ENCODE results near the gene NEURL3. TPM values are rescaled to one million over a fixed set of nuclear protein-coding genes. Genes with fewer than 3 reads are reported as not detected.
"Not testable (repeated sequence)": the region's sequence is repeated elsewhere in the genome, so short reads cannot be mapped to it uniquely, and the experiment has no call there.

NEURL3 gene
- total RNA-seq, 1 donor = not detected

DNA sequence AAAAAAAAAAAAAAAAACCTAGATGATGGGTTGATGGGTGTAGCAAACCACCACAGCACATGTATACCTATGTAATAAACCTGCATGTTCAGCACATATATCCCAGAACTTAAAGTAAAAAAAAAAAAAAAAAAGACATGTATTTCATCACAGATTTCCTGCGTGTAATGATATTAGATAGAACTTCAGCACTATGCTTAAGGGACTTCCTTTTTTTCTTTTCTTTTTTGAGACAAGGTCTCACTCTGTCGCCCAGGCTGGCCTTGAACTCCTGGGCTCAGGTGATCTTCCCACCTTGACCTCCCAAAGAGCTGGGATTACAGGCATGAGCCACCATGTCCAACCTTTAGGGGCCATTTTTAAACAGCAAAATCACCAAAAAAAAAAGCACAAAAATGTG, 42.0 kb downstream of the NEURL3 start:
- DNase-seq (ENCODE audit: low read depth) = no peak
- TF ChIP-seq, protein P1, sequence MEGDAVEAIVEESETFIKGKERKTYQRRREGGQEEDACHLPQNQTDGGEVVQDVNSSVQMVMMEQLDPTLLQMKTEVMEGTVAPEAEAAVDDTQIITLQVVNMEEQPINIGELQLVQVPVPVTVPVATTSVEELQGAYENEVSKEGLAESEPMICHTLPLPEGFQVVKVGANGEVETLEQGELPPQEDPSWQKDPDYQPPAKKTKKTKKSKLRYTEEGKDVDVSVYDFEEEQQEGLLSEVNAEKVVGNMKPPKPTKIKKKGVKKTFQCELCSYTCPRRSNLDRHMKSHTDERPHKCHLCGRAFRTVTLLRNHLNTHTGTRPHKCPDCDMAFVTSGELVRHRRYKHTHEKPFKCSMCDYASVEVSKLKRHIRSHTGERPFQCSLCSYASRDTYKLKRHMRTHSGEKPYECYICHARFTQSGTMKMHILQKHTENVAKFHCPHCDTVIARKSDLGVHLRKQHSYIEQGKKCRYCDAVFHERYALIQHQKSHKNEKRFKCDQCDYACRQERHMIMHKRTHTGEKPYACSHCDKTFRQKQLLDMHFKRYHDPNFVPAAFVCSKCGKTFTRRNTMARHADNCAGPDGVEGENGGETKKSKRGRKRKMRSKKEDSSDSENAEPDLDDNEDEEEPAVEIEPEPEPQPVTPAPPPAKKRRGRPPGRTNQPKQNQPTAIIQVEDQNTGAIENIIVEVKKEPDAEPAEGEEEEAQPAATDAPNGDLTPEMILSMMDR (IDR thresholded peaks at IDR 0.05; ENCODE audit: insufficient read depth, low read depth, low read length) = no peak

GRCh38 chr2:96461616-96462015, 43.5 kb downstream of the NEURL3 start:
- not testable (repeated sequence) for DNase-seq (ENCODE audit: low read depth); H3K4me3 ChIP-seq (ENCODE audit: low read depth, low read length)

More for the DNA sequence above, 42.0 kb downstream of the NEURL3 start:
- H3K4me3 ChIP-seq (ENCODE audit: low read depth, low read length) = no peak overlapping the region

- TF ChIP-seq, protein P1 (IDR thresholded peaks at IDR 0.05; ENCODE audit: insufficient read depth, low read depth, low read length) = no peak
- no peak for DNase-seq (ENCODE audit: low read depth)
- H3K4me3 ChIP-seq (ENCODE audit: low read depth, low read length) = no peak overlapping the region
Observed at GRCh38 chr2:96452053-96452452, 53.1 kb downstream of the NEURL3 start.

DNA sequence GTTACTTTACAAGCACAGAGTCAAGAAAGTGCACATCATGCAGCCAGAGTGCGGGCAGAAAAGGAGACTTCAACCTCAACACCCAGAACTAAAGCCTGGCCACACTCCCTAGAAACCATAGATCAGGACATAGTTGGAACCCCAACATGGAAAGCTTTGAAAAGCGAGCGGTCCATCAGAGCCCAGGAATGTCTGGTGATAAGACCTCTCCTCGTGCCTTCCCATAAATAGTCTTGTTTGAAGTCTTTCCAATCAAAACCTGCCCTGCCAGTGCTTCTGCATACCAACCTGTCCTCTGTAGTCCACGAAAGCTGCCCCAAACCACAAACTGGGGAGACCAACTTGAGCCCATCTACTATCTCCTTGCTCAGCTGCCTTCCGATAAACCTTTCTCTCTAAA, 55.5 kb downstream of the NEURL3 start:
- TF ChIP-seq, protein P1 (IDR thresholded peaks at IDR 0.05; ENCODE audit: insufficient read depth, low read depth, low read length) = no peak
- no peak overlapping the region for H3K4me3 ChIP-seq (ENCODE audit: low read depth, low read length)
- no peak for DNase-seq (ENCODE audit: low read depth)

DNA sequence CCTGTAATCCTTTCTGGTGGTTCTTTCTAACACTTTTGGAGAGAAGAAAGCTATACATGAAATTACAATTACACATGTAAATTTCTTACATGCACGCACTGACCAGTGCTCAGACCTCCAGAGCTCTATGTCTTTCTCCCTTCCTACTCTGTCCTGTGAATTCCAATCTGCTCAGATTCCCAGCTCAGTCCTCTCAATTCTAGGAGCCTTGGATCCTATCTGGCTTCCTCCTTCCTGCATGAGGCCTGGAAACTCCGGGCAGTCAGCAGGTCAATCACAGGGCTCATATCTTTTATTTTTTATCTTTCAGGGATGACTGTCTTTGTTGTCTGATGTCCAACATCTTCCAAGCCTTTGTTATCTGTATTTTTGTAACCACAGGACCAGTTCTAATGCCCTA, 56.0 kb downstream of the NEURL3 start:
- no peak for DNase-seq (ENCODE audit: low read depth)
- TF ChIP-seq, protein P1 (IDR thresholded peaks at IDR 0.05; ENCODE audit: insufficient read depth, low read depth, low read length) = no peak
- no peak overlapping the region for H3K4me3 ChIP-seq (ENCODE audit: low read depth, low read length)

DNA sequence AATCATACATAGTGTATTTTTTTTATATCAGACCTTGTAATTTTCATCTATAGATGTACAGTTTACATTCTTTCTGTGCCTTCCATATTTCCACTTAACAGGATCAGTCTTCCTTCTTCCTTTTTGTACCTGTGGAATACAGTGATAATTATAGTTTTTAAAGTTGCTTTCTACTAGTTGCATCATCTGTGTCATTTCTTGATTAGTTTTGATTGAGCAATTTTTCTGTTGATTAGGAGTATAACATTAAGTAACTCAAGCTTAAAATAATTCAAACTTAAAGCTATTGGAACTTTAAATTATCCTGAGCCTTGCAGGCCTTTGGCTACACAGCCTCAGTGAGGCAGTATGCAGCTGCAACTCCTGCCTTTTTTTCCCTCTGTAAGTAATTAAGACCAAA, 57.4 kb downstream of the NEURL3 start:
- DNase-seq (ENCODE audit: low read depth) = no peak
- no peak overlapping the region for H3K4me3 ChIP-seq (ENCODE audit: low read depth, low read length)
- TF ChIP-seq, protein P1 (IDR thresholded peaks at IDR 0.05; ENCODE audit: insufficient read depth, low read depth, low read length) = no peak

Other genes with a start within 250 kb of the NEURL3 start
- gene TMEM127, start 239.4 kb downstream of the NEURL3 start, total RNA-seq = 27.2 and 29.6 TPM in 2 replicates
- 93.7 and 108 TPM in 2 replicates for gene CIAO1, start 239.1 kb downstream of the NEURL3 start, total RNA-seq
- gene SNRNP200, start 199.8 kb downstream of the NEURL3 start, total RNA-seq = 39.6 and 39.7 TPM in 2 replicates
- gene ITPRIPL1, start 180.0 kb downstream of the NEURL3 start, total RNA-seq = 3.2 and 5.2 TPM in 2 replicates
- gene NCAPH, start 169.6 kb downstream of the NEURL3 start, total RNA-seq = 7.4 and 13.0 TPM in 2 replicates
- gene ARID5A, start 31.4 kb upstream of the NEURL3 start, total RNA-seq = 9.5 and 18.4 TPM in 2 replicates
- 35.4 and 37.4 TPM in 2 replicates for gene KANSL3, start 133.0 kb upstream of the NEURL3 start, total RNA-seq
- 0.64 and 0.86 TPM in 2 replicates for gene FER1L5, start 137.4 kb upstream of the NEURL3 start, total RNA-seq
- 15.1 and 31.1 TPM in 2 replicates for gene LMAN2L, start 234.7 kb upstream of the NEURL3 start, total RNA-seq